HG03469 (cell line): ENCODE measurements around the gene CPNE9.
"Not testable (repeated sequence)": the region's sequence is repeated elsewhere in the genome, so short reads cannot be mapped to it uniquely, and the experiment has no call there.

Experiments used
- ATAC-seq: cut with Tn5 transposase; IDR thresholded peaks from one replicate; pipeline ENCODE4 v1.9.1; 2021; ENCODE audit warnings: mild to moderate bottlenecking, moderate library complexity, moderate number of reproducible peaks; ENCODE audit not compliant: unreplicated experiment

Gene CPNE9

DNA sequence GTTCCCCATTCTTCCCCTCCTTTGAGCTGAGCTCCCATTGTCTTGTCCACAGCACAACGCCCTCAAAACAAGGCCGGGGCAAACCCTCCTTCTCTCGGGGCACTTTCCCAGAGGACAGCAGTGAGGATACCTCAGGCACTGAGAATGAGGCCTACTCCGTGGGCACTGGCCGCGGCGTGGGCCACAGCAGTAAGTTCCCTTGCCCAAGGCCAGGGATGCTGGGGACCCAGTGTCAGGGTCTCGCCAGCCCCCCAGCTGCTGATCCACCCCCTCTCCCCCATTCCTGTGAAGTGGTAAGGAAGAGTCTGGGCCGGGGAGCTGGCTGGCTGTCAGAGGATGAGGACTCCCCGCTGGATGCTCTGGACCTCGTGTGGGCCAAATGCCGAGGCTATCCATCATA is 41.9 kb downstream of the CPNE9 start:
- no peak for ATAC-seq

DNA sequence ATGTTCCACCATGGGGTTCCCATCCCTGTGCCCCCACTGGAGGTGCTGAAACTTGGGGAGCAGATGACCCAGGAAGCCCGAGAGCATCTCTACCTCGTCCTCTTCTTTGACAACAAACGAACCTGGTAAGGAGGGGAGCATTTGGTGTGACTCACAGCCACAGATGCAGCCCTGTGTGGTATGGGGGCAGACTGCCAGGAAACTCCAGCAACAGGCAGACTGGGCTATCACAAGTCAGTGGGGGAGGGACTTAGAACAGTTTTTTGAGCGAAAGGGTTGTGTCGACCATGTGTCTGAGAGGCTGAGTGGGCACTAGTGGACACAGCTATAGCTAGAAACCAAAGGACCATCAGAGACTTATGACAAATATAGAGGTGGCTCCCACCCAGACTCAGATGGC is 42.7 kb downstream of the CPNE9 start:
- ATAC-seq, result no peak

DNA sequence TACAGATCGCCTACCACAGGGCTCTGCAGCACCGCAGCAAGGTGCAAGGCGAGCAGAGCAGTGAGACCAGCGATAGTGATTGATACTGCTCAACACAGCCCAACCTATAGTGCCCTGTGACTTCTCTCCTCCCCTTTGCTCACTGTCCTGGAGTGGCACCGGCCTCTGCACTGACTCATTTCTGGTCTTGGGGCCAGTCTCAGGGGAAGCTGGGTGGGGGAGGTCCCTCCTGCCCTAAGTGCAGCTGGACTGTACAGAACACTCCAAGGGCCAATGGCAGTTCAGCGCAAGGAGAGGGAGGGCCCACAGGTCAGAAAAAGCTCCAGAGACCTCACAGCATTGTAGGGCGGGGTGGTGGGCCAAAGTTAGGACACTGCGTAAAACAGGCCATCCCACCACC is 43.6 kb downstream of the CPNE9 start:
- no peak for ATAC-seq

DNA sequence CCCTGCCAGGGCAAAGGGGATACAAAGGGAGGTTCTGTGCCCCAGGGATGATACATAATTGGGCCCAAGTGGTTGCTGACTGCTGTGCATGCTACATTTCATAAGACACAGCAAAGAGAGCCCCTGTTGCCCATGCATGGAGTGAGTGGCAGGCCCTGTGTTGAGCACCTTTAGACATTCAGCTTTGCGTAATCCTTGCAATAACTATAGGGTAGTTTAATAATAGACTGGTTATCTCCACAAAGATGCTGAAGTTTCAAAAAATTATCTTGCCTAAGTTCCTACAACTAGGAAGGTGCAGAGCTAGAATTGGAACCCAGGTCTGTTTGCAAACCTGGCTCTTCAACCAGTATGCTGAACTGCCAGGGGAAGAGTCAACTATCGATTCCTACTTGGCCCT is 44.4 kb downstream of the CPNE9 start:
- no peak for ATAC-seq

DNA sequence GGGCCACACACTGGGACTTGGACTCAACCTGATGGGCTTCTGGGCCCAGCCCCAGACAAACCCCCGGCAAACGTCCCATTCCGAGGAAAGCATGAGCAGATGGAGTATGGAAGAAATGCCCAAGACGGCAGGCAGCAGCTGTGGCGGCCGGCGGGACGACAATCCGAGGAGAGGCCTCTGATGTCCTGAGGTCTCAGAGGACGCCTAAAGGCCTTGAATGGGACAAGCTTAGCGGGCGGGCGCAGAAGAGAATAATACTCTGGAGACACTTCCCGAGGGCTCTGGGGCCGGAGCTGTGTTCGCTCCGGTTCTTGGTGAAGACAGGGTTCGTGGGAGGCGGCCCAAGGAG is 45.6 kb downstream of the CPNE9 start:
- ATAC-seq, result no peak

DNA sequence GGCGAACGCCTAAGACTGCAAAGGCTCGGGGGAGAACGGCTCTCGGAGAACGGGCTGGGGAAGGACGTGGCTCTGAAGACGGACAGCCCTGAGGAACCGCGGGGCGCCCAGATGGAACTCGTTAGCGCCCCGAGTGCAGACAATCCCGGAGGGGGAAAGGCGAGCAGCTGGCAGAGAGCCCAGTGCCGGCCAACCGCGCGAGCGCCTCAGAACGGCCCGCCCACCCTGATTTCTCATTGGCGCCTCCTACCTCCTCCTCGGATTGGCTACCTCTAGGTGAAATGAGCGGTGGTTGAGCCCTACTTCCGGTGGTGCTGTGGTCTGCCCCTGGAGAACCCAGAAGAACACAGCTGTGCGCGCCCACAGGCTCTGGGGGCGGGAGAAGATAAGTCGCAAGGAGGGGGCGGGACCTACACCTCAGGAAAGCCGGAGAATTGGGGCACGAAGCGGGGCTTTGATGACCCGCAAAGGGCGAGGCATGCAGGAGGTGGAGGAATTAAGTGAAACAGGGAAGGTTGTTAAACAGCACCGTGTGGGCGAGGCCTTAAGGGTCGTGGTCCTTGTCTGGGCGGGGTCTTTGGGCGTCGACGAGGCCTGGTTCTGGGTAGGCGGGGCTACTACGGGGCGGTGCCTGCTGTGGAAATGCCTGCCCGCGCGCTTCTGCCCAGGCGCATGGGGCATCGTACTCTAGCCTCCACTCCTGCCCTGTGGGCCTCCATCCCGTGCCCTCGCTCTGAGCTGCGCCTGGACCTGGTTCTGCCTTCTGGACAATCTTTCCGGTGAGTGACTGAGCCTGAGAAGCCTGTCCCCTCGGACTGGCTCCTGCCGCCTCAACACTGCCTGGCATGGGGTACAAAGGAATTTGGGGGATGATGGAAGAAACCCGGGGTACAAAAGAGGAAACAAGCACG is 46.3 kb downstream of the CPNE9 start, which contains the start of gene OGG1:
OGG1 (plus strand) TSS at position 308 of the 911 bp plus-strand sequence; CDS start at position 643, 335 bp downstream.
- peak; percentile 69 for ATAC-seq

DNA sequence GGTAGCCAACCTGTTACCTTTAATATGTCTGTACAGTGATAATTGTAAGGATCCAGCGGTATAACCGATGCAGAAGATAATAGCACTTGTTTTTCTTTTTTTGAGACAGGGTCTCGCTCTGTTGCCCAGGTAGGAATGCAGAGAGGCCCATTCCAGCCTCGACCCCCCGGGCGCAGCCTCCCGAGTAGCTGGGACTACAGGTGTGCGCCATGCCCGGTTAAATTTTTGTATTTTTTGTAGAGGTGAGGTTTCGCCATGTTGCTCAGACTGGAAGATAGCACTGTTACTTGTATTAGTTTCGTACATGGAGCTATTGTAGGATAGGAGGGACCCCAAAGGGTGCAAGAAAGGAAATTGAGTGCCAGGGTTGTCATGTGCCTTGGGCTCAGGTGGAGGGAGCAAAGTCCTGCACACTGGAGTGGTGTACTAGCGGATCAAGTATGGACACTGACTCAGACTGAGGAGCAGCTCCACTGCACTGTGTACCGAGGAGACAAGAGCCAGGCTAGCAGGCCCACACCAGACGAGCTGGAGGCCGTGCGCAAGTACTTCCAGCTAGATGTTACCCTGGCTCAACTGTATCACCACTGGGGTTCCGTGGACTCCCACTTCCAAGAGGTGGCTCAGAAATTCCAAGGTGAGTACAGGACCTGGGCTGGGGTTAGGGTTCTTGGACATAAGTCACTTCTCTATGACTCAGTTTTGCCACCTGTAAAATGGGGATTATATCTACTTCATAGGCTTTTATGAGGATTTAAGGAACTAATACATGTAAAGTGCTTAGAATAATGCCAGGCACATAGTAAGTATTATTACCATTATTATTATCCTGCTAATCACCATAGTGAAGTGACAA is 47.2 kb downstream of the CPNE9 start:
- no peak for ATAC-seq

DNA sequence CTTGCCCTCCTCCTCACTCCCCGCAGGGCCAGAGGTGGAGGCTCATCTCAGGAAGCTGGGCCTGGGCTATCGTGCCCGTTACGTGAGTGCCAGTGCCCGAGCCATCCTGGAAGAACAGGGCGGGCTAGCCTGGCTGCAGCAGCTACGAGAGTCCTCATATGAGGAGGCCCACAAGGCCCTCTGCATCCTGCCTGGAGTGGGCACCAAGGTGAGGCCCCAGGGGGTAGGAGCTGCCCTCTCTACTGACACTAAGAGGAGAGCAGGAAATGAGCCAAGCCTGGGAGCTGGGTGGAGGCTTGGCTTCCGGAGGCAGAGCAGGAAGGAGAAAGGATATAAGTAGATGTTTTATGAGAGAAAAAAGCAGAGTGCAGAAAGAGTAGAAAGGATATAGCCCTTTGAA is 51.0 kb downstream of the CPNE9 start:
- ATAC-seq, result no peak

DNA sequence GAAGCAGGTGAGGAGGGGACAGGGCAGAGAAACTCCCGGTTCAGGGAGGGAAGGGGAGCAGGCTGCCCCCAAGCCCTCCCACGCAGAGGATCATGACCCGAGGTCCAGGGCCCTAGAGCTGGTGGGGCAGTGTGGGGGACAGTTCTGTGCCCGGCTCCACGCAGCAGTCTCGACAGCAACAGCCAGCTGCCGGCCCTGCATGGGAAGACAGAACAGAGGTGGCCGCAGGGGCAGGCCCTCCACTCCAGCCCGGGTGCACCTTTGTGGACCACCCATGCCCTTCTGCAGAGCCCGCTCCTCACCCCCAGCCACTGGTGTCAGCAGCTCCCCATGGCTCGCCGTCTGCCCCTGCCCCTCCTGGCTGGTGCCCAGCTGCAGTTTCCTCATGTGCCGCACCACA is 53.8 kb downstream of the CPNE9 start:
- ATAC-seq, result no peak

DNA sequence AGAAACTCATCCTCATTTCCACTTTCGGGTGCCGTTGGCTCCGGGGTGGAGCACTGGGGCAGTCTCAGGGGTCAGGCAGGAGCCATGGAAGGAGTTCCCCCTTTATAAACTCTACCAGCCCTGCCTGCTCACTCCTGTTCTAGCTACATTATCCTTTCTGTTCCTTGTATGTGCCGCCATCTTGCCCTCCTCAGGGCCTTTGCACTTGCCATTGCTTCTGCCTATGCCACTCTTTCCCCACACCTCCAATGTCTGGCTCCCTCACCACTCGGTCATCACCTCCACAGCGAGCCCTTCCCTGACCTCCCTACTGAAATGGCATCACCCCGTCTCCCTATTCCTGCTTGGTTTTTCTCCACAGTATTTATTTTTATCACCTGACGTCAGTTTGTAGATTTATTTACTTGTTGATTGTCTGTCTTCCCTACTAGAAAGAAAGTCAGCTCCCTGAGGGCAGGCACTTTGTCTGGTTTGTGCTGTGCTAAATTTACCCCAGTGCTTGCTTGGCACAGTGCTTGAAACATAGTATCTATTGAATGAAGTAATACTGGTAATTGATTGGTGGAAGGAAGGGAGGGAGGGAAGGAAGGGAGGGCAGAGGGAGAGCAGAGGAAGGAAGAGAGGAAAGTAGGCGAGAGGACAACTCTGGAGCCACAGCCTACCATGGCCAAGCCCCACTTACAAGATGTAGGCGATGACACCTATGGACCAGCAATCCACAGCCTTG is 57.3 kb downstream of the CPNE9 start:
- ATAC-seq, result no peak

DNA sequence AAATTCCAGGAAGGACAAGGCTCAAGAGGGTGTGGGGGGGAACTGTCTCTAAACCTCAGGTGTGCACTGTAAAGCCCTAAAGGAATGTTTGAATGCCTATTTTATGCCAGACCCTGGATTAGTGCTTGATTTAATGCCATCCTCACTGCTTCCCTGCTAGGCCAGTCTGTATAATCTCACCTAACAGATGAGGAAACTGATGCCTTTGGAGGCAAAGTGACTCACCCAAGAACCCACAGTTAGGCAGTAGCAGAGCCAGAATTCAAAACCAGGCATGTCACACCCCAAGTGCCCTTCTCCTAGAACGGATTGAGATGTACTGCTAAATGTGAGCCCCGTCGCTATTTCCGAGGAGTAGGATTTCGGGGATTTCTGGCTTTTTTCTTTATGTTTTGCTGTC is 58.3 kb downstream of the CPNE9 start:
- no peak for ATAC-seq

DNA sequence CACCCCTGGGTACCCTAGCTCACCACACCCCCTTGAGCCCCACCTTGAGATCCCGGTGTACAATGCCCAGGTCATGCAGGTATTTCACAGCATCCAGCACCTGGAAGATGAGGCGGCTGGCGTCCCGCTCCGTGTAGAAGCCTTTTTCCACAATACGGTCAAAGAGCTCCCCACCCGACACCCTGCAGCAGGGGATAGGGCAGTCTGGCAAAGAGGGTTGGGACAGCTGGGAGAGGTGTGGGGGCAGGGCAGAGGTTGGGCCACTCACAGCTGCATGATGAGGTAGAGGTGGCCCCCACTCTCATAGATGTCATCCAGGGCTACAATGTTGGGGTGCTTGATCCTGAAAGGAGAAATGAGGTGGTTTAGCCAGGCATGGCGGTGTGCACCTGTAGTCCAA is 59.2 kb downstream of the CPNE9 start:
- no peak for ATAC-seq

DNA sequence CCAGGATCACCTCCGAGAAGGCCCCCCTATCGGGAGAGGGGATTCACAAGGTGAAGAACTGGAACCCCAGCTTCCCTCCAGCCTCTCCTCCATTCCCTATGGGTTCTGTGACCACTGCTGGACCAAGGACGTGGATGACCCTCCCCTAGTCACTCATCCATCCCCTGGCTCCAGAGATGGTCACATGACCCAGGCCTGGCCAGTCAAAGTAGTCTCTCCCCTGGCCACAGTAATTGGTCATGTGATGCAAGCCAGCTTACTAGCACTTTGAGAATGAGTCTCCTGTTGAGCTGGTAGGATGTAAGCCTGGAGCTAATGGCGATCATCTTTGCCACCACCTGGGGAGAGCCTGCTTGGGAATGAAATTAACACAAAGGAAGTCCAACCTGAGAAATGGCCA is 62.2 kb downstream of the CPNE9 start:
- ATAC-seq, result no peak

DNA sequence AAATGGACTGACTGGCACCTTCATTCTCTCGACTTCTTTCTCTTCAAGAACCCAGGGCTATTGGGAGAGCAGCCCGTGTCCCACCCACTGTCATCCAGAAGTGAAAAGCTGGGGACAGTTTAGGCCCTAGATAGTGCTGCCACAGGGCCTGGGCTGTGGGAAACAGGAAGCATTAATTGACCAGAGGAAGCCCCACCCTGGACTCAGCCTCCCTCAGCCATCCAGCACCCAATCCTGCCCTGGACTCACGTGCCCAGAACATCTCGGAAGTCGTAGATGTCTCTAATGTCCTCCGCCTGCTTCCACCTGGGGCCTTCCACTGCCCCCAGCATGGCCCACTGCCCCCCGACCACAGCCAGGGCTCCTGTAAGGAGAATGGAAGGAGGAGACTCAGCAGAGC is 63.8 kb downstream of the CPNE9 start:
- ATAC-seq, result no peak

DNA sequence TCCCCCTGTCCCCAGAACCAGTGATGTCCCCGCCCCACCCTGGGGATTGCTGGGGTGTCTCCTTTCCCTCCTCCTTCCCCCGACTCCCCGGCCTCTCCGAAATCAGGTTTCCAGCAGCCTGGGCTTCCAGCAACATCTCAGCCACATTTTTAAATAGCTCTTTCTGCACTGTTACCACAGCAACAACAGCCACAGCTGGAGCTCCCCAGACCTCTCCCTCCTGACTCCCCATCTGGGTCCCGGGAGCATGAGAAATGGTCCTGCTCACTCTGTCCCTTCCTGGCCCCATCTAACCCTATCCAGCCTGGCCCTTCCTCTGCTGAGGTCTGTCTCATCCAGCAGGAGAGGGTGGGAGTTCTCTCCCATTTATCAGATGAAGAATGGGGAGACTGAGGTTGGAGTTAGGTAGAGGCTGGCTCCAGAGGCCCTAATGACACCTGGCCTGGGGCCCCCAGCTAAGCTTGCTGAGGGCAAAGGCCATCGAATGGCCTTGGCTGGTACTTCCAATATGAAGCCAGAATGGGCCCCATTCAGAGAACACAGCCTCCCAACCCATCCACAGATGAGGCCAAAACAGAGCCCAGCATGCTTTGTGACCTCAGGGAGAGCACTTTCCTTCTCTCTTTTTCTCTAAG is 64.6 kb downstream of the CPNE9 start:
- no peak for ATAC-seq

DNA sequence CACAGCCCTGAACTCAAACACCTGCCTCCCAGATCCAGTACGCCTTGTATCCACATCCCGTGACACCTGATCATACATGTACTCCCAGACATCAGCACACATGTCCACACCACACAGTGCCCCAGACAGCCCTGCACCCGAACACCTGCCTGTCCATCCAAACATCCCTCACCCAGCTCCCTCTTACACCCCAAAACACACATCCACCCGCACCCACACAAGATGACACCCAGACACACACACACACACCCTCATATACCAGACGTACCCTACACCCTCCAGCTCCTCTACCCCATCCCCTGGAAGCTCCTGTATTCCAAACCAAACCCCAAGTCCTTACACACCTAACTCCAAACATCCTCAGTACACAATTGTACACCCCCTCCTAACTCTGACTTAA is 65.4 kb downstream of the CPNE9 start:
- no peak for ATAC-seq

DNA sequence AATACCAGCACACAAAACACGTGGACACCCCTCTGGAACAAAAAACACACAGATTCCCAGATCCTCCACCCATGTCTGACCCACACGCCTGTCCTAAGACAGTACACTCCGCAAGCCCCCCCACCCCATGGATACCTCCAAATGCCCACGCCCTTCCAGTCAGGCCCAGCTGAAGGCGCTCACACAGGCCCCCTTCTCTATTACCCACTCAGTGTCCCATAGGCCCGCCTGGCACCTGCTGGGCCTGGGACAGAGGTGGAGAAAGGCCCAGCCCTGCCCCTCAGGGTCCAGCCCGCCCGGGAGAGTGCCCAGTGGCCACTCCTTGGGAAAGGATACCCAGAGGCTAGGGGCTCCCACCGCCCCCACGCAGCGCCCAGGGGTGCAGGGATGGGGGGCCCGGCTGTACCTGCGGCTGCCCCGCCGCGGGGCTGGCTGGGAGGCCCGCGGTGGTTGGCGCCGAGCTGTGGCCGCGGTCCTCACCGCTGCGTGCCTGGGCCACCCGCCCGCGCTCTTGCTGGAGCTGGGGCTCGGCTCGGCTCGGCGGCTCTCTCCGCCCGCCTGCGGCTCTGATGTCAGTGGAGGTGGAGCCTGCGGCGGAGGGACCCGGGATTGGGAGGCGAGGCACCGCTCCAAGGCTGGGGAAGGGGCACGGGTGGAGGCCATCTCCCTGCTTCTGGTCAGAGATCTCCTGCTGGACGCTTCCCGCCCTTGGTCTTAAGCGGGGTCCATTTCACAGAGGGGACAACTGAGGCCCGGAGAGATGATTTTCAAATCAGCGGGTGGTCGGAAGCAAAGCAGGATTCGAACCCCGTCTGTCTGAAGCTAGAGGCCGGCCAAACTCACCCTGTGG is 66.0 kb downstream of the CPNE9 start, which contains the start of gene CAMK1:
CAMK1 (minus strand) TSS at position 522 of the 850 bp plus-strand sequence. CDS start 2,198 bp downstream, outside the sequence.
- ATAC-seq, result no peak

DNA sequence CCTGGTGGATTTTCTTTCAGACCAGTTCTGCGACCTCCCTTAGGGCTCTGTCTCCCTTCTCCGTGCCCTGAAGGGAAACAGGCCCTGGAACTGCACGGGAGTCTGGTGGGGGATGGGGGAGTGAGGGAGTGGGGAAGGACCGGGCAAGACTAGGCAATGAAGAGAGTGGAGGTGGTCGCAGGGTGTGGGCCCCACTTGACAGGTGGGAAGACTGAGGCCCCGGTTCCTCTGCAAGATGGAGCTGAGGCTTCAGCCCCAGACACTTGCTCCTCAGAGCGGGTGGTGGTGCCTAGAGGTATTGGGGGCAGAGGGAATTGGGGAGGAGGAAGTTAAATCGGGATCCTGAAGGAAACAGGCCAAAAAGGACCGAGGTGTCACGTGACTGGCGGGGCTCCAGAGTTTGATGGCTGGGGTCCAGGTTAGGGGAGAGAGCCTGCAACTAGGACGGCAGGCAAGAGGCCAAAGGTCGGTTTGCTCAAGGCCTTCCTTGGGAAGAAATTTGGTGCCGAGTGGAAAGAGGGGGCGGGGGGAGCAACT is 66.7 kb downstream of the CPNE9 start:
- ATAC-seq, result no peak

DNA sequence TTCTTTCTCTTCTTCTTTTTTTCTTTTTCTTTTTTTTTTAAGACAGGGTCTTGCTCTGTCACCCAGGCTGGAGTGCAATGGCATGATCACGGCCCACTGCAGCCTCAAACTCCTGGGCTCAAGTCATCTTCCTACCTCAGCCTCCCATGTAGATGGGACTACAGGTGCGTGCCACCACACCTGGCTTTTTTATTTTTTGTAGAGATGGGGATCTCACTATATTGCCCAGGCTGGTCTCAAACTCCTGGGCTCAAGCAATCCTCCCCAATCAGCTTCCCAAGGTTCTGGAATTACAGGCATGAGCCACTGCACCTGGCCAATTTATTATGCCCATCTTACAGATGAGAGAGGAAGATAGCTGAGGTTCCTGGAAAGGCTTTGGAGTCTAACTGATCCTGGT is 67.4 kb downstream of the CPNE9 start:
- not testable (repeated sequence) for ATAC-seq
